IMR-90 (cell line): Measurements from ENCODE around the gene MBD1. TPM values are rescaled to one million over a fixed set of nuclear protein-coding genes. Genes with fewer than 3 reads are reported as not detected.

Source experiments
- ATAC-seq: fragments of 200-7000 bp; cut with Tn5 transposase; 2 replicates; pipeline ENCODE4 v1.9.1; 2020; ENCODE audit warnings: low read depth, mild to moderate bottlenecking, moderate library complexity
- BruUV-seq: library from RNA; stranded (reverse); fragments of 400-500 nt; replicated peaks from 2 replicates; lab custom pipeline; 2021; lab: Mats Ljungman, UMichigan
- CTCF ChIA-PET: fragments of 300-600 bp; formaldehyde crosslinking; extraction: SDS; loops from one replicate; lab custom pipeline; 2021; ENCODE audit warnings: antibody characterized with exemption; lab: Yijun Ruan, JAX
- POLR2A ChIA-PET: fragments of 300-600 bp; sonication (Branson Sonifier 250); formaldehyde crosslinking; loops from one replicate; lab custom pipeline; 2022; ENCODE audit warnings: antibody characterized with exemption; ENCODE audit not compliant: unreplicated experiment; lab: Charles Lee
- DNase-seq: peaks from one replicate; pipeline ENCODE4 v3.0.0; 2013
- H2AFZ ChIP-seq: replicated peaks from 2 replicates; pipeline ENCODE3; 2013; ENCODE audit warnings: low read length, mild to moderate bottlenecking; ENCODE audit not compliant: poor library complexity
- H2AK5ac ChIP-seq: 2 replicates; pipeline ENCODE4 v1.6.1; 2013; ENCODE audit warnings: low read depth, low read length, inconsistent platforms
- H2AK9ac ChIP-seq: replicated peaks from 2 replicates; pipeline ENCODE3; 2013; ENCODE audit warnings: mild to moderate bottlenecking, low read depth, low read length, moderate library complexity; ENCODE audit not compliant: poor library complexity
- H2BK120ac ChIP-seq: 2 replicates; pipeline ENCODE4 v1.6.1; 2013; ENCODE audit warnings: low read depth, low read length, inconsistent platforms
- H2BK15ac ChIP-seq: 3 replicates; pipeline ENCODE4 v1.6.1; 2013; ENCODE audit warnings: low read depth, low read length, inconsistent platforms
- H2BK20ac ChIP-seq: 2 replicates; pipeline ENCODE4 v1.6.1; 2013; ENCODE audit warnings: low read depth, mild to moderate bottlenecking, inconsistent platforms, low read length, moderate library complexity
- H2BK5ac ChIP-seq: 2 replicates; pipeline ENCODE4 v1.6.1; 2013; ENCODE audit warnings: mild to moderate bottlenecking, low read depth, low read length, inconsistent platforms; ENCODE audit not compliant: poor library complexity, severe bottlenecking
- H3K14ac ChIP-seq: replicated peaks from 2 replicates; pipeline ENCODE4 v1.6.1; 2013; ENCODE audit warnings: low read depth, low read length, inconsistent platforms
- H3K18ac ChIP-seq: 2 replicates; pipeline ENCODE4 v1.6.1; 2013; ENCODE audit warnings: low read depth, low read length, control low read depth
- H3K23ac ChIP-seq: 2 replicates; pipeline ENCODE4 v1.6.1; 2013; ENCODE audit warnings: low read depth, low read length, inconsistent platforms
- H3K27ac ChIP-seq: 2 replicates; pipeline ENCODE4 v1.5.1; 2013; ENCODE audit warnings: mild to moderate bottlenecking, control low read depth, low read length; ENCODE audit not compliant: insufficient read depth
- H3K27me3 ChIP-seq: 2 replicates; pipeline ENCODE4 v1.6.1; 2013; ENCODE audit warnings: low read length; ENCODE audit not compliant: control insufficient read depth, insufficient read depth
- H3K36me3 ChIP-seq: 2 replicates; pipeline ENCODE4 v1.6.1; 2013; ENCODE audit warnings: low read length, mixed read lengths; ENCODE audit not compliant: control insufficient read depth, insufficient read depth
- H3K4ac ChIP-seq: 2 replicates; pipeline ENCODE4 v1.6.1; 2013; ENCODE audit warnings: low read depth, low read length, inconsistent platforms
- H3K4me1 ChIP-seq: 2 replicates; pipeline ENCODE4 v1.6.1; 2013; ENCODE audit warnings: low read length, mixed read lengths; ENCODE audit not compliant: control insufficient read depth, insufficient read depth
- H3K4me2 ChIP-seq: 2 replicates; pipeline ENCODE4 v1.6.1; 2013; ENCODE audit warnings: low read depth, mild to moderate bottlenecking, control low read depth, low read length, moderate library complexity
- H3K4me3 ChIP-seq: 2 replicates; pipeline ENCODE4 v1.5.1; 2013; ENCODE audit warnings: low read depth, mild to moderate bottlenecking, control low read depth, low read length, moderate library complexity; ENCODE audit not compliant: insufficient read depth
- H3K56ac ChIP-seq: 2 replicates; pipeline ENCODE4 v1.6.1; 2013; ENCODE audit warnings: low read length, inconsistent platforms; ENCODE audit not compliant: insufficient read depth; ENCODE audit errors: extremely low read depth
- H3K79me1 ChIP-seq, 2 experiments: 2 replicates each; pipeline ENCODE4 v1.6.1; 2013; ENCODE audit warnings: low read length in 2 of 2, inconsistent platforms in 1 of 2, low read depth in 1 of 2
- H3K9ac ChIP-seq: 2 replicates; pipeline ENCODE4 v1.6.1; 2013; ENCODE audit warnings: low read depth, low read length, control low read depth
- H3K9me1 ChIP-seq: 2 replicates; pipeline ENCODE4 v1.6.1; 2013; ENCODE audit warnings: low read length, inconsistent platforms; ENCODE audit not compliant: insufficient read depth
- H3K9me3 ChIP-seq: 2 replicates; pipeline ENCODE4 v1.6.1; 2013; ENCODE audit warnings: low read length; ENCODE audit not compliant: control insufficient read depth, insufficient read depth
- H4K20me1 ChIP-seq: 2 replicates; pipeline ENCODE4 v1.6.1; 2013; ENCODE audit warnings: low read length, inconsistent platforms; ENCODE audit not compliant: insufficient read depth
- H4K5ac ChIP-seq: 2 replicates; pipeline ENCODE4 v1.6.1; 2013; ENCODE audit warnings: mild to moderate bottlenecking, low read depth, low read length, control low read depth
- H4K8ac ChIP-seq, 2 experiments: 2 replicates each; pipeline ENCODE4 v1.6.1; 2013; ENCODE audit warnings: low read depth in 2 of 2, low read length in 2 of 2, control low read depth in 1 of 2, inconsistent platforms in 1 of 2
- H4K91ac ChIP-seq: 2 replicates; pipeline ENCODE4 v1.6.1; 2013; ENCODE audit warnings: low read depth, low read length, inconsistent platforms; ENCODE audit not compliant: insufficient read depth
- BHLHE40 ChIP-seq: fragments of 150-350 bp; IDR thresholded peaks from 2 replicates; pipeline ENCODE4 v1.6.1; 2016; ENCODE audit warnings: mild to moderate bottlenecking, low read depth, low read length
- CEBPB ChIP-seq: IDR thresholded peaks from 2 replicates; pipeline ENCODE4 v1.6.1; 2012; ENCODE audit warnings: low read depth, low read length, improper control_type of control experiment
- CHD1 ChIP-seq: IDR thresholded peaks from 2 replicates; pipeline ENCODE4 v1.6.1; 2012; ENCODE audit warnings: low read depth, low read length, improper control_type of control experiment
- FOS ChIP-seq: fragments of 150-350 bp; IDR thresholded peaks from 2 replicates; pipeline ENCODE4 v1.6.1; 2016; ENCODE audit warnings: low read depth, low read length
- MAFK ChIP-seq: IDR thresholded peaks from 2 replicates; pipeline ENCODE4 v1.6.1; 2012; ENCODE audit warnings: low read depth, low read length, improper control_type of control experiment
- MAZ ChIP-seq: IDR thresholded peaks from 2 replicates; pipeline ENCODE4 v1.6.1; 2012; ENCODE audit warnings: low read depth, mild to moderate bottlenecking, low read length, improper control_type of control experiment, moderate library complexity, borderline replicate concordance
- MXI1 ChIP-seq: IDR thresholded peaks from 2 replicates; pipeline ENCODE4 v1.6.1; 2012; ENCODE audit warnings: low read depth, mild to moderate bottlenecking, low read length, moderate library complexity, borderline replicate concordance
- NFE2L2 ChIP-seq: fragments of 150-350 bp; IDR thresholded peaks from 2 replicates; pipeline ENCODE4 v1.6.1; 2016; ENCODE audit warnings: low read depth, mild to moderate bottlenecking, low read length
- RFX5 ChIP-seq: IDR thresholded peaks from 2 replicates; pipeline ENCODE4 v1.8.0; 2012; ENCODE audit warnings: low read depth, mild to moderate bottlenecking, low read length, moderate library complexity
- SMC3 ChIP-seq: fragments of 150-350 bp; IDR thresholded peaks from 2 replicates; pipeline ENCODE4 v1.6.1; 2016; ENCODE audit warnings: low read depth, mild to moderate bottlenecking, antibody characterized with exemption, low read length, moderate library complexity
- WGBS, 2 experiments: methylation state at CpG; one replicate each; pipeline versions ENCODE4 v1.1.5 to v1.1.7; 2013; ENCODE audit warnings: missing lambda C conversion rate in 2 of 2; ENCODE audit not compliant: insufficient read length in 1 of 2; ENCODE audit errors: extremely low coverage in 2 of 2; 5-methylcytosine and 5-hydroxymethylcytosine counted together
- dilution Hi-C: fragments of 300-500 bp; cut with HindIII; formaldehyde crosslinking; loops from one replicate; pipeline ENCODE4 v1.14.3; 2018; ENCODE audit warnings: low sequenced_read_pairs; ENCODE audit not compliant: unreplicated experiment
- in situ Hi-C: fragments of 300-500 bp; cut with MboI; formaldehyde crosslinking; loops from 3 replicates; pipeline ENCODE4 v1.14.3; 2019; ENCODE audit warnings: low sequenced_read_pairs, inconsistent platforms, mixed read lengths
- intact Hi-C: fragments of 100-400 bp; cut with micrococcal nuclease; formaldehyde crosslinking; loops from 2 replicates; pipeline ENCODE4 v1.10.0; 2022
- polyA plus RNA-seq, 3 experiments: library from polyadenylated mRNA; depleted of rRNA; stranded (reverse); fragments of >200 nt; gene quantifications; 2 replicates each; pipeline ENCODE4 v1.2.3, GENCODE V29; 2012; ENCODE audit warnings: low replicate concordance in 1 of 3
- total RNA-seq: library from RNA; depleted of rRNA; stranded (reverse); fragments of >200 nt; gene quantifications from 2 replicates; pipeline ENCODE4 v1.2.3, GENCODE V29; 2012
- TF ChIP-seq, protein P1 (sequence below): conservative IDR thresholded peaks from 2 replicates; pipeline ENCODE4 v1.5.1; 2012; ENCODE audit warnings: mild to moderate bottlenecking, low read depth, low read length, improper control_type of control experiment
- TF ChIP-seq, protein P2 (sequence below): fragments of 150-350 bp; IDR thresholded peaks from 2 replicates; pipeline ENCODE4 v1.6.1; 2016; ENCODE audit warnings: low read depth, mild to moderate bottlenecking, low read length, moderate library complexity, borderline replicate concordance

MBD1 gene
- total and polyA plus RNA-seq, 2 of the 4 experiments (the other 2 are of a cell fraction) = 31.7 to 56.5 TPM

DNA sequence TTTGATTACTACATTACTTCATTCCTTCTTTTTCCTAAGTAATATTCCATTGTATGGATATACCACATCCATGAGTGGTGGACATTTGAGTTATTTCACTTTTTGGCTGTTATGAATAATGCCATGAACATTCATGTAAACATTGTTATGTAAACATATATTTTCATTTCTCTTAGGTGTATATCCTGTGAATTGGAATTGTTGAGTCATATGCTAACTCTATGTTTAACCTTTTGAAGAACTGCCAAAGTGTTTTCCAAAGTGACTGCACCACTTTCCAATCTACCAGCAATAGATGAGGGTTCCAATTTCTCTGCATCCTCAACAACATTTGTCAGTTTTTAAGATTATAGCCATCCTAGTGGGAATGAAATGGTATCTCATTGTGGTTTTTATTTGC lies 48.9 kb upstream of the MBD1 start (continued):
- TF ChIP-seq, protein P1, sequence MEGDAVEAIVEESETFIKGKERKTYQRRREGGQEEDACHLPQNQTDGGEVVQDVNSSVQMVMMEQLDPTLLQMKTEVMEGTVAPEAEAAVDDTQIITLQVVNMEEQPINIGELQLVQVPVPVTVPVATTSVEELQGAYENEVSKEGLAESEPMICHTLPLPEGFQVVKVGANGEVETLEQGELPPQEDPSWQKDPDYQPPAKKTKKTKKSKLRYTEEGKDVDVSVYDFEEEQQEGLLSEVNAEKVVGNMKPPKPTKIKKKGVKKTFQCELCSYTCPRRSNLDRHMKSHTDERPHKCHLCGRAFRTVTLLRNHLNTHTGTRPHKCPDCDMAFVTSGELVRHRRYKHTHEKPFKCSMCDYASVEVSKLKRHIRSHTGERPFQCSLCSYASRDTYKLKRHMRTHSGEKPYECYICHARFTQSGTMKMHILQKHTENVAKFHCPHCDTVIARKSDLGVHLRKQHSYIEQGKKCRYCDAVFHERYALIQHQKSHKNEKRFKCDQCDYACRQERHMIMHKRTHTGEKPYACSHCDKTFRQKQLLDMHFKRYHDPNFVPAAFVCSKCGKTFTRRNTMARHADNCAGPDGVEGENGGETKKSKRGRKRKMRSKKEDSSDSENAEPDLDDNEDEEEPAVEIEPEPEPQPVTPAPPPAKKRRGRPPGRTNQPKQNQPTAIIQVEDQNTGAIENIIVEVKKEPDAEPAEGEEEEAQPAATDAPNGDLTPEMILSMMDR = no peak
- TF ChIP-seq NFE2L2 (no peak), CHD1 (no peak), CEBPB (no peak)

DNA sequence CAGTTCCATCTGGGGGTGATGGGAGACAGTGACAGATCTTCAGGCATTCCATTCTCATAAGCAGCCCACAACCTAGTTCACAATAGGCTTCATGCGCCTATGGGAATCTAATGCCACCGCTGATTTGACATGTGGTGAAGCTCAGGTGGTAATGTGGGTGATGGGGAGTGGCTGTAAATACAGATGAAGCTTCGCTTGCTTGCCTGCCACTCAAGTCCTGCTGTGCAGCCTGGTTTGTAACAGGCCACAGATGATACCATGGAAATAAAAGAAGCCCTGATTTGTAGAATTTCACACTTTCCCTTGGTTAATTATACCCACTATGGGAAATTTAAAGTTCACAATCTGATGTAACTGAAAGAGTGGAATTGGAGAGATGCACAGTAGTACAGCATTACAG lies 46.7 kb upstream of the MBD1 start:
- H3K23ac ChIP-seq = no peak overlapping the region
- in situ Hi-C loops = no loop called here
- no peaks in the 10 kb centered on the region for H3K9me1 ChIP-seq
- ATAC-seq (no peak), DNase-seq (no peak)
- H2AK9ac ChIP-seq = no peak overlapping the region
- intact Hi-C loops = no loop called here
- H4K91ac ChIP-seq = no peak overlapping the region
- ChIA-PET POLR2A (no interaction called here), CTCF (no interaction called here)
- no peak overlapping the region for H2AK5ac ChIP-seq
- no peak overlapping the region for H3K18ac ChIP-seq
- H4K8ac ChIP-seq = no peak overlapping the region
- no peak overlapping the region for H4K5ac ChIP-seq
- no peaks in the 10 kb centered on the region for H3K79me1 ChIP-seq
- H2BK120ac ChIP-seq = no peak overlapping the region
- H3K56ac ChIP-seq = no peak overlapping the region
- WGBS, 2 experiments = no CpG with 5 or more reads among the region's 3 CpGs
- H3K27ac ChIP-seq = no peak overlapping the region
- H3K4me3 ChIP-seq = no peak overlapping the region
- BruUV-seq = no TSS peak
- H3K4ac ChIP-seq = no peak overlapping the region
- H2AFZ ChIP-seq = no peak overlapping the region
- H2BK15ac ChIP-seq = no peak overlapping the region
- dilution Hi-C loops = no loop called here
- no peak overlapping the region for H2BK20ac ChIP-seq
- no peak overlapping the region for H3K9ac ChIP-seq
- no peaks in the 10 kb centered on the region for H3K27me3 ChIP-seq
- no peaks in the 10 kb centered on the region for H3K4me1 ChIP-seq
- H3K14ac ChIP-seq = no peak overlapping the region
- H3K9me3 ChIP-seq = no peaks in the 10 kb centered on the region
- no peak overlapping the region for H2BK5ac ChIP-seq
- H4K20me1 ChIP-seq = no peaks in the 10 kb centered on the region
- no peaks in the 10 kb centered on the region for H3K36me3 ChIP-seq
- H3K4me2 ChIP-seq = no peak overlapping the region
- no peak for TF ChIP-seq BHLHE40
- TF ChIP-seq NFE2L2 = no peak
- no peak for TF ChIP-seq CEBPB
- TF ChIP-seq, protein P1 = no peak
- no peak for TF ChIP-seq MAFK
- TF ChIP-seq SMC3 = no peak
- TF ChIP-seq RFX5 = no peak
- TF ChIP-seq CHD1 = no peak
- TF ChIP-seq MXI1 = no peak
- TF ChIP-seq, protein P2, sequence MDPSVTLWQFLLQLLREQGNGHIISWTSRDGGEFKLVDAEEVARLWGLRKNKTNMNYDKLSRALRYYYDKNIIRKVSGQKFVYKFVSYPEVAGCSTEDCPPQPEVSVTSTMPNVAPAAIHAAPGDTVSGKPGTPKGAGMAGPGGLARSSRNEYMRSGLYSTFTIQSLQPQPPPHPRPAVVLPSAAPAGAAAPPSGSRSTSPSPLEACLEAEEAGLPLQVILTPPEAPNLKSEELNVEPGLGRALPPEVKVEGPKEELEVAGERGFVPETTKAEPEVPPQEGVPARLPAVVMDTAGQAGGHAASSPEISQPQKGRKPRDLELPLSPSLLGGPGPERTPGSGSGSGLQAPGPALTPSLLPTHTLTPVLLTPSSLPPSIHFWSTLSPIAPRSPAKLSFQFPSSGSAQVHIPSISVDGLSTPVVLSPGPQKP = no peak
- TF ChIP-seq FOS = no peak
- TF ChIP-seq MAZ = no peak
